AG04450 (cell line): ENCODE results near the gene CANT1. TPM values are rescaled to one million over a fixed set of nuclear protein-coding genes. Genes with fewer than 3 reads are reported as not detected.

Experiments used
- CTCF ChIA-PET: fragments of 300-600, 350-600 bp; formaldehyde crosslinking; extraction: SDS; loops from one replicate; lab custom pipeline; 2022; ENCODE audit warnings: antibody characterized with exemption, inconsistent platforms; lab: Charles Lee
- POLR2A ChIA-PET: fragments of 350-600 bp; formaldehyde crosslinking; extraction: SDS; loops from one replicate; lab custom pipeline; 2021; ENCODE audit warnings: antibody characterized with exemption, inconsistent platforms; lab: Yijun Ruan, JAX
- DNase-seq: peaks from one replicate; pipeline ENCODE4 v3.0.0-alpha.2; 2011; ENCODE audit warnings: low read depth, low spot score
- H3K27ac ChIP-seq: one replicate; pipeline ENCODE4 v1.5.1; 2012; ENCODE audit warnings: low read depth, low read length, control low read depth
- H3K27me3 ChIP-seq: one replicate; pipeline ENCODE4 v1.6.0; 2012; ENCODE audit warnings: low read length; ENCODE audit not compliant: control insufficient read depth, insufficient read depth
- H3K4me3 ChIP-seq: 2 replicates; pipeline ENCODE4 v1.5.1; 2011; ENCODE audit warnings: mild to moderate bottlenecking, low read depth, low read length, control low read depth
- H3K9me3 ChIP-seq: 2 replicates; pipeline ENCODE4 v1.5.1; 2012; ENCODE audit warnings: low read length; ENCODE audit not compliant: control insufficient read depth, insufficient read depth
- polyA plus RNA-seq: library from polyadenylated mRNA; depleted of rRNA; stranded (reverse); fragments of >200 nt; gene quantifications from 2 replicates; pipeline ENCODE4 v1.2.3, GENCODE V29; 2011
- TF ChIP-seq, protein P1 (sequence below): IDR thresholded peaks from 2 replicates; pipeline ENCODE4 v1.5.1; 2011; ENCODE audit warnings: low read depth, low read length, control low read depth, inconsistent platforms

Gene CANT1
- polyA plus RNA-seq, 1 experiment, result 61.6 TPM

DNA sequence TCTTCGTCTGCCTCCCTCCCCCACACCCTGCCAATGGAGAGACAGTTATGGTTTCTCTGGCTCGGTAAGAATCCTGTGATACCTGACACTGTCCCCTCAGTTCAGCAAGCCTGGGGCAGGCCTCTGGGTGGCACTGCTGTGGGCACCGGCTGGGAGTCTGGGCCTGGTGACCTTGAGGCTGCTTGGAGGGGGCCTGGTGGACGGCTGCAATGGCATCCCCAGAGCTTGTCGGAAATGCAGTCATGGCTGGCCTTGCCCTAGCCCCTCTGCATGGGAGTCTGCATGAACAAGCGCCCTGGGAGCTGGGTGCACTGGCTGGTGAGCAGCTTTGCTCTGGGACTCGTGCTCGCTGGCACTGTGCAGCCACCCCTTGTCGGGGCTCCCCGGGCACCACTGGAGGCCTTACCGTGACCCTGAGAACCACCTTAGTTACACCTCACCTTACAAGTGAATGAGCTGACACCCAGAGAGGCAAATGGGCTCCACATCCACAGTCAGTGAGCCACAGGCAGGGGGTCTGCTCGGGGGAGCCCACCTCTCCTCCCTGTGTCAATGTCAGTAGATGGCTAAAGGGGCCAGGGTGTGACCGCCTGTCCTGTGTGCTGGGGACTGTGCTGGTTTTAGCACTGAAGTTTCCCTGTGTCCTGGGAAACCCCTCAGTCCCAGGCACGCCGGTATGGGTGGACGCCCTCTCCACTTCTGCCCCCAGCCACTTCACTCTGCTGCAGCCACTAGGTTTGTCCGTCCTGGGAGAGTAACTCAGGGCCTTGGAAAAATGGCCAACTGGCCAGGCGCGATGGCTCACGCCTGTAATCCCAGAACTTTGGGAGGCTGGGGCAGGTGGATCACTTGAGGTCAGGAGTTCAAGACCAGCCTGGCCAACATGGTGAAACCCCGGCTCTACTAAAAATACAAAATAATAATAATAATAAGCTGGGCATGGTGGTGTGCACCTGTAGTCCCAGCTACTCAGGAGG lies 31.3 kb downstream of the CANT1 start:
- DNase-seq, result no peak
- TF ChIP-seq, protein P1, sequence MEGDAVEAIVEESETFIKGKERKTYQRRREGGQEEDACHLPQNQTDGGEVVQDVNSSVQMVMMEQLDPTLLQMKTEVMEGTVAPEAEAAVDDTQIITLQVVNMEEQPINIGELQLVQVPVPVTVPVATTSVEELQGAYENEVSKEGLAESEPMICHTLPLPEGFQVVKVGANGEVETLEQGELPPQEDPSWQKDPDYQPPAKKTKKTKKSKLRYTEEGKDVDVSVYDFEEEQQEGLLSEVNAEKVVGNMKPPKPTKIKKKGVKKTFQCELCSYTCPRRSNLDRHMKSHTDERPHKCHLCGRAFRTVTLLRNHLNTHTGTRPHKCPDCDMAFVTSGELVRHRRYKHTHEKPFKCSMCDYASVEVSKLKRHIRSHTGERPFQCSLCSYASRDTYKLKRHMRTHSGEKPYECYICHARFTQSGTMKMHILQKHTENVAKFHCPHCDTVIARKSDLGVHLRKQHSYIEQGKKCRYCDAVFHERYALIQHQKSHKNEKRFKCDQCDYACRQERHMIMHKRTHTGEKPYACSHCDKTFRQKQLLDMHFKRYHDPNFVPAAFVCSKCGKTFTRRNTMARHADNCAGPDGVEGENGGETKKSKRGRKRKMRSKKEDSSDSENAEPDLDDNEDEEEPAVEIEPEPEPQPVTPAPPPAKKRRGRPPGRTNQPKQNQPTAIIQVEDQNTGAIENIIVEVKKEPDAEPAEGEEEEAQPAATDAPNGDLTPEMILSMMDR, result no peak
- Histone ChIP-seq H3K27me3 (no peaks in the 10 kb centered on the region), H3K4me3 (peak overlapping the region; percentile 25), H3K27ac (no peak overlapping the region), H3K9me3 (no peaks in the 10 kb centered on the region; the same call in 1 of the 2 replicates)
- CTCF ChIA-PET, result interaction anchor here (0.7 to 0.9 kb wide), 3 partner anchors 15 to 77 kb away, joined by 3 to 4 read pairs (median 3); no protein-coding TSS in a partner anchor
- POLR2A ChIA-PET, result no interaction called here

DNA sequence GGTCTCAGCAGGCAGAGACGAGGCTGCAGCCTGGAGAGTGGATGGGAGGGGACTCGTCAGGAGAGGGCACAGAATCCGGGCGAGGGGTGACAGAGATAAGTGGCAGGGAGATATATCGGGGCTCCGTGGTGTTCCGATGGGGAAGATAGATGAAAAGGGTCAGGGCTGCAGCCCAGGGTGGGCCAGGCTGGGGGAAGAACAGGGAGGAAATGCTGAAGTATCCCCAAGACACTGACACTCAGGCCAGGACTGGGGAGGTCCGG lies 32.0 kb downstream of the CANT1 start:
- ChIA-PET POLR2A (no interaction called here), CTCF (interaction anchor here (0.7 to 0.9 kb wide), 2 partner anchors 16 to 77 kb away, joined by 3 read pairs; no protein-coding TSS in a partner anchor)
- no peaks in the 10 kb centered on the region for H3K27me3 ChIP-seq
- DNase-seq, result no peak
- H3K27ac ChIP-seq, result no peak overlapping the region
- H3K9me3 ChIP-seq, result no peaks in the 10 kb centered on the region; the same call in 1 of the 2 replicates
- TF ChIP-seq, protein P1, result no peak
- no peak overlapping the region for H3K4me3 ChIP-seq

DNA sequence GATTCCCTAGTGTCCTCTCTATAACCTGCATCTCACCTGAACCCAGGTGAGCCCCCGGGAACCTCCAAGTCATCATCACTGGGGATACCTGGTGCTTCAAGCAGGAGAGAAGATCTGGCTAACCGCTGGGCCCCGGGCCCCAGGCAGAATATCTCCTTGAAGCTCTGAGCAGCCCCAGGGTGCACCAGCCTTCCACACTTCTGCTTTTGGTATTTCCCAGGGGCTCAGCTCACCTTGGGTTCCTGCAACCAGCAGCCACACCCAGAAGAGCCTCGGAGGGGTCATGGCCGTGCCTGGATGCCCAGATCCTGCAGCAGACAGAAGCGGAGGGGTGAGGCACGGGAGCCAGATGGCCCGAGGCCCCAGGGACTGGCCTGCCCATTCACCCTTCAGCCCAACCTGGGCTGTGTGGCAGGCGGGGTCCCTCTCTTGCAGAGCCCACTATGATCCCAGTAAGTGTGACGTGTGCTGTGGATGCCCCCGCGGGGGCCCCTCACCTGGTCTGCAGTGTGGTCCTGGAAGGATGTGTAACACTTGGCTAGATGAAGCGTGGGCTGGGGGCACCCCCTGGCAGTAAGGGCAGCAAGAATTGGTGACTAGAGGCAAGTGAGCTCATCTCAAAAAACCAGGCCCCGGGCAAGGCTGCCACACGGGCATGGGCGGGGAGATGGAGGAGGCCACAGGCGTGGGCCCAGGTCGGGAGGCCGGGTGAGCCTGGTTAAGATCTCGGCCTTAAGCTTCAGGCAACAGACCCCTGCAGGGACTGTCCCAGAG lies 32.5 kb downstream of the CANT1 start:
- TF ChIP-seq, protein P1, result no peak
- H3K4me3 ChIP-seq, result no peak overlapping the region
- H3K9me3 ChIP-seq, result no peaks in the 10 kb centered on the region; the same call in 1 of the 2 replicates
- ChIA-PET CTCF (interaction anchor here (0.7 to 1.6 kb wide), 3 partner anchors 16 to 111 kb away, joined by 3 to 5 read pairs (median 3); no protein-coding TSS in a partner anchor), POLR2A (no interaction called here)
- no peak overlapping the region for H3K27ac ChIP-seq
- H3K27me3 ChIP-seq, result no peaks in the 10 kb centered on the region
- no peak for DNase-seq

DNA sequence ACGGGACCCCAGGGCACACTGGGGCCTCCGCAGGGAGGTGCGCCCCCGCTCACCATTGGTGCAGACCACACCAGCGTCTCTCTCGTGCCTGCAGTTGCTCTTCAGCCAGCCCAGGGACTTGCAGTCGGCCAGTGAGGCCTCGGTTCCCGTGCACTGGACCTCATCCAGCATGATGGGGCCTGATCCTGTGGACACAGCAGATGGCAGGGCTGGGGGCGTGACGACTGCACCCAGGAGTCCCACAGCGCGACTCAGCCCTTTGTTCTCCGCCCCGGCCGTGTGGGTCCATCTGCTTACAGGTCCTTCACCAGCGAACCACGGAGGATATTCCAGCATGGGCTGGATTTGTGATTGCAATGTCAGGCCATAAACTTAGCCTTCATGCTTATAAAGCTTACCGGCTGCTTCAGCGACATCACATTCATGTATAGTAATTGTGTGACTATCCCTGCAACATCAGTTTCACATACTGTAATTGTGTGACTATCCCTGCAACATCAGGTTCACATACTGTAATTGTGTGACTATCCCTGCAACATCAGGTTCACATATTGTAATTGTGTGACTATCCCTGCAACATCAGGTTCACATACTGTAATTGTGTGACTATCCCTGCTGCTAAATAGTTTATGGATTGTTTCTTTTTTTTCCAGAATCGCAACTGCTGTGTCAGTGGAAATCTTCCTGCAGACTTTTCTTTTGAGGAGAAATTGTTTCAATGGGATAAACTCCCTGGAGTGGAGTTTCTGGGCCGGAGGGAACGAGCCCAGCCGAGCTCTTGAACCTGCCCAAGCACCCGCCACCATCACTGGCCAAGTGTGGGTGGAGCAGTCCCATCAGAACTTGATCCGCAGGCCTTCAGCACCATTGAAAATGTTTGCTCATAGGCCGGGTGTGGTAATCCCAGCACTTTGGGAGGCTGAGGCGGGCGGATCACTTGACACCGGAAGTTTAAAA lies 34.7 kb downstream of the CANT1 start:
- TF ChIP-seq, protein P1, result no peak
- peak; percentile 55 for DNase-seq
- Histone ChIP-seq H3K27me3 (no peaks in the 10 kb centered on the region), H3K27ac (peak overlapping the region; percentile 74), H3K4me3 (no peak overlapping the region), H3K9me3 (no peaks in the 10 kb centered on the region; the same call in 1 of the 2 replicates)
- ChIA-PET CTCF (interaction anchor here (0.6 to 0.7 kb wide), 3 partner anchors 18 to 167 kb away, joined by 3 to 11 read pairs (median 3); no protein-coding TSS in a partner anchor), POLR2A (interaction anchor here (0.6 to 1.1 kb wide), 3 partner anchors 40 to 122 kb away, joined by 3 read pairs; no protein-coding TSS in a partner anchor)
